Effector memory CD8-positive, alpha-beta T cell (primary cell): ENCODE data around the gene GGNBP2.
"Not testable (repeated sequence)": the region's sequence is repeated elsewhere in the genome, so short reads cannot be mapped to it uniquely, and the experiment has no call there.

Experiments
- ATAC-seq: fragments of 150-1000 bp; cut with Tn5 transposase; replicated peaks from 2 replicates; pipeline ENCODE4 v1.10.0; 2021; ENCODE audit warnings: mild to moderate bottlenecking, moderate library complexity
- DNase-seq, 3 experiments: peaks; one replicate each; pipeline ENCODE4 v3.0.0; 2021
- H3K27ac Mint-ChIP-seq, 2 donors: one replicate each; pipeline ENCODE4 v1.8.0; 2022; ENCODE audit warnings: mild to moderate bottlenecking in 2 of 2, mixed read lengths in 2 of 2, moderate library complexity in 2 of 2
- H3K27me3 Mint-ChIP-seq, 2 donors: one replicate each; pipeline ENCODE4 v1.8.0; 2022; ENCODE audit warnings: mixed read lengths in 2 of 2
- H3K36me3 Mint-ChIP-seq: one replicate; pipeline ENCODE4 v1.8.0; 2022; ENCODE audit warnings: mild to moderate bottlenecking, moderate library complexity, mixed read lengths; ENCODE audit not compliant: insufficient read depth
- H3K4me1 Mint-ChIP-seq, 2 donors: one replicate each; pipeline ENCODE4 v1.8.0; 2022; ENCODE audit warnings: low read depth in 2 of 2, mixed read lengths in 2 of 2
- H3K4me3 Mint-ChIP-seq, 2 donors: one replicate each; pipeline ENCODE4 v1.8.0; 2022; ENCODE audit warnings: mild to moderate bottlenecking in 2 of 2, mixed read lengths in 2 of 2, moderate library complexity in 2 of 2
- H3K9me3 Mint-ChIP-seq, 2 donors: one replicate each; pipeline ENCODE4 v1.8.0; 2022; ENCODE audit warnings: mixed read lengths in 2 of 2

GGNBP2 gene

GRCh38 chr17:36605028-36605427 lies 60.3 kb downstream of the GGNBP2 start:
- Mint-ChIP-seq H3K36me3 (peaks cover 12% of the 10 kb centered on the region), H3K27ac (peak overlapping the region in 1 of 2 donors; percentile 27), H3K4me1 (peaks cover 36 to 38% of the 10 kb centered on the region in 2 donors)
- H3K27me3 Mint-ChIP-seq, DNase-seq, H3K9me3 Mint-ChIP-seq, ATAC-seq, H3K4me3 Mint-ChIP-seq: not testable (repeated sequence)

GRCh38 chr17:36608280-36608679 lies 63.6 kb downstream of the GGNBP2 start:
- H3K9me3 Mint-ChIP-seq, result no peaks in the 10 kb centered on the region
- ATAC-seq, result no peak
- peaks cover 0 to 3% of the 10 kb centered on the region in 2 donors for H3K27me3 Mint-ChIP-seq
- H3K4me3 Mint-ChIP-seq, result no peak overlapping the region
- peaks cover 21 to 25% of the 10 kb centered on the region in 2 donors for H3K4me1 Mint-ChIP-seq
- peak overlapping the region in 1 of 2 donors; percentile 23 for H3K27ac Mint-ChIP-seq
- DNase-seq, result no peak
- H3K36me3 Mint-ChIP-seq, result peaks cover 3% of the 10 kb centered on the region

- peak overlapping the region in 1 of 2 donors; percentile 23 for H3K27ac Mint-ChIP-seq
Measured at GRCh38 chr17:36608794-36609497, 64.2 kb downstream of the GGNBP2 start.

GRCh38 chr17:36609498-36609862 lies 64.8 kb downstream of the GGNBP2 start:
- H3K4me3 Mint-ChIP-seq, result no peak overlapping the region
- no peaks in the 10 kb centered on the region for H3K9me3 Mint-ChIP-seq
- H3K36me3 Mint-ChIP-seq, result peaks cover 3% of the 10 kb centered on the region
- no peak for DNase-seq
- H3K27ac Mint-ChIP-seq, result no peak overlapping the region
- ATAC-seq, result no peak
- H3K27me3 Mint-ChIP-seq, result peaks cover 0 to 14% of the 10 kb centered on the region in 2 donors
- peaks cover 18 to 20% of the 10 kb centered on the region in 2 donors for H3K4me1 Mint-ChIP-seq

More at GRCh38 chr17:36608794-36609497, 64.2 kb downstream of the GGNBP2 start:
- Mint-ChIP-seq H3K4me3 (no peak overlapping the region), H3K9me3 (no peaks in the 10 kb centered on the region), H3K36me3 (peaks cover 3% of the 10 kb centered on the region), H3K4me1 (peaks cover 21 to 24% of the 10 kb centered on the region in 2 donors), H3K27me3 (peaks cover 0 to 10% of the 10 kb centered on the region in 2 donors)
- DNase-seq, result no peak
- peak; percentile 47 for ATAC-seq

- DNase-seq (no peak), ATAC-seq (no peak)
- no peak overlapping the region for H3K27ac Mint-ChIP-seq
- peaks cover 0 to 18% of the 10 kb centered on the region in 2 donors for H3K27me3 Mint-ChIP-seq
- H3K4me3 Mint-ChIP-seq, result no peak overlapping the region
- peaks cover 3% of the 10 kb centered on the region for H3K36me3 Mint-ChIP-seq
- H3K9me3 Mint-ChIP-seq, result no peaks in the 10 kb centered on the region
- peaks cover 14% of the 10 kb centered on the region in 2 donors for H3K4me1 Mint-ChIP-seq
Measured at GRCh38 chr17:36610474-36610873, 65.8 kb downstream of the GGNBP2 start.

GRCh38 chr17:36611345-36612072 lies 66.8 kb downstream of the GGNBP2 start:
- H3K4me3 Mint-ChIP-seq, result no peak overlapping the region
- no peak for DNase-seq
- no peaks in the 10 kb centered on the region for H3K9me3 Mint-ChIP-seq
- peaks cover 7% of the 10 kb centered on the region in 2 donors for H3K4me1 Mint-ChIP-seq
- peaks cover 3% of the 10 kb centered on the region for H3K36me3 Mint-ChIP-seq
- peak overlapping the region in 1 of 2 donors; percentile 19 for H3K27ac Mint-ChIP-seq
- H3K27me3 Mint-ChIP-seq, result peaks cover 0 to 25% of the 10 kb centered on the region in 2 donors
- no peak for ATAC-seq

GRCh38 chr17:36612323-36612722 lies 67.6 kb downstream of the GGNBP2 start:
- Mint-ChIP-seq H3K27ac (no peak overlapping the region), H3K4me1 (peaks cover 7% of the 10 kb centered on the region in 2 donors), H3K4me3 (no peak overlapping the region), H3K36me3 (peaks cover 3% of the 10 kb centered on the region), H3K27me3 (peaks cover 0 to 33% of the 10 kb centered on the region in 2 donors), H3K9me3 (no peaks in the 10 kb centered on the region)
- DNase-seq (no peak), ATAC-seq (no peak)

GRCh38 chr17:36613155-36613554 lies 68.4 kb downstream of the GGNBP2 start:
- Mint-ChIP-seq H3K4me3 (no peak overlapping the region), H3K4me1 (peaks cover 3 to 7% of the 10 kb centered on the region in 2 donors), H3K36me3 (peaks cover 3% of the 10 kb centered on the region), H3K27me3 (peaks cover 0 to 42% of the 10 kb centered on the region in 2 donors), H3K9me3 (no peaks in the 10 kb centered on the region), H3K27ac (no peak overlapping the region)
- ATAC-seq (no peak), DNase-seq (no peak)

- ATAC-seq, result no peak
- Mint-ChIP-seq H3K27ac (no peak overlapping the region), H3K27me3 (peaks cover 0 to 42% of the 10 kb centered on the region in 2 donors), H3K4me3 (no peak overlapping the region), H3K4me1 (peaks cover 0 to 6% of the 10 kb centered on the region in 2 donors), H3K9me3 (no peaks in the 10 kb centered on the region), H3K36me3 (no peaks in the 10 kb centered on the region)
- no peak for DNase-seq
Measured at GRCh38 chr17:36614081-36614480, 69.4 kb downstream of the GGNBP2 start.

- Mint-ChIP-seq H3K4me1 (peaks cover 0 to 3% of the 10 kb centered on the region in 2 donors), H3K4me3 (no peak overlapping the region), H3K27me3 (peaks cover 0 to 42% of the 10 kb centered on the region in 2 donors), H3K27ac (peak overlapping the region in 1 of 2 donors; percentile 4), H3K9me3 (no peaks in the 10 kb centered on the region), H3K36me3 (no peaks in the 10 kb centered on the region)
- ATAC-seq (no peak), DNase-seq (no peak)
Measured at GRCh38 chr17:36614933-36615332, 70.2 kb downstream of the GGNBP2 start.

GRCh38 chr17:36616061-36617029 lies 71.6 kb downstream of the GGNBP2 start:
- ATAC-seq, result no peak
- H3K9me3 Mint-ChIP-seq, result no peaks in the 10 kb centered on the region

GRCh38 chr17:36617773-36618172 lies 73.1 kb downstream of the GGNBP2 start:
- no peak for ATAC-seq

More at GRCh38 chr17:36616061-36617029, 71.6 kb downstream of the GGNBP2 start:
- H3K27ac Mint-ChIP-seq, result no peak overlapping the region
- no peaks in the 10 kb centered on the region for H3K36me3 Mint-ChIP-seq
- no peak overlapping the region for H3K4me3 Mint-ChIP-seq
- peaks cover 0 to 42% of the 10 kb centered on the region in 2 donors for H3K27me3 Mint-ChIP-seq
- H3K4me1 Mint-ChIP-seq, result peaks cover 0 to 3% of the 10 kb centered on the region in 2 donors
- DNase-seq, result no peak

GRCh38 chr17:36623281-36623680 lies 78.6 kb downstream of the GGNBP2 start:
- DNase-seq (no peak), ATAC-seq (no peak)
- H3K9me3 Mint-ChIP-seq, result no peaks in the 10 kb centered on the region
- no peaks in the 10 kb centered on the region for H3K36me3 Mint-ChIP-seq
- peak overlapping the region in 1 of 2 donors; percentile 3 for H3K27ac Mint-ChIP-seq
- H3K4me3 Mint-ChIP-seq, result no peak overlapping the region
- H3K27me3 Mint-ChIP-seq, result no peaks in the 10 kb centered on the region
- peaks cover 0 to 6% of the 10 kb centered on the region in 2 donors for H3K4me1 Mint-ChIP-seq

More at GRCh38 chr17:36617773-36618172, 73.1 kb downstream of the GGNBP2 start:
- H3K9me3 Mint-ChIP-seq, result no peaks in the 10 kb centered on the region
- peaks cover 0 to 6% of the 10 kb centered on the region in 2 donors for H3K4me1 Mint-ChIP-seq
- no peak overlapping the region for H3K27ac Mint-ChIP-seq
- H3K4me3 Mint-ChIP-seq, result no peak overlapping the region
- H3K27me3 Mint-ChIP-seq, result peaks cover 0 to 42% of the 10 kb centered on the region in 2 donors
- H3K36me3 Mint-ChIP-seq, result no peaks in the 10 kb centered on the region
- DNase-seq, result no peak
